ENCODE results near the gene ZNF492.
"Not testable (repeated sequence)": the region's sequence is repeated elsewhere in the genome, so short reads cannot be mapped to it uniquely, and the experiment has no call there.

DNA sequence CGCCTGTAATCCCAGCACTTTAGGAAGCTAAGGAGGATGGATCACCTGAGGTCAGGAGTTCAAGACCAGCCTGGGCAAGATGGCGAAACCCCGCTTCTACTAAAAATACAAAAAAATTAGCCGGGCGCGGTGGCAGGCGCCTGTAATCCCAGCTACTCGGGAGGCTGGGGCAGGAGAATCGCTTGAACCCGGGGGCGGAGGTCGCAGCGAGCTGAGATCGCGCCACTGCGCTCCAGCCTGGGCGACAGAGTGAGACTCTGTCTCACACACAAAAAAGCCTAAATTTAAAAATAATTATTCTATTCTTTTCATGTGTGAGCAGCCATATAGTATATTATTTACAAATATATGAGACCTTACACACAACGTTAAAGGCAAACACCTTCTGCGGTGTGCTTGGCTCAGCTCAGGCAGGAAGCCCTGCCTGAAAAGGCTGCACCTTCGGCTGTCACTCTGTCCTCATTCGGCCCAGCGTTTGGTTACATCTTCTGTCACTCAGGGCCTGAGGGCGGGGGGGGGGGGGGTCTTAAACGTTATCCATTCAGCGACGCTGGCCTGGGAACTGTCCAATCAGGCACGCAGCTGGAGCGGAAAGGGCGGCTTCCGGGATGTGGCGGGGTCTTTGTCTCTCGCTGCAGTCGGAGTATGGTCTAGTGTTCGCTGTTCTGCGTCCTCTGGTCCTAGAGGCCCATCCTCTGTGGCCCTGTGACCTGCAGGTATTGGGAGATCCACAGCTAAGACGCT, at the start of gene ZNF492:
- TF ChIP-seq, protein P1, sequence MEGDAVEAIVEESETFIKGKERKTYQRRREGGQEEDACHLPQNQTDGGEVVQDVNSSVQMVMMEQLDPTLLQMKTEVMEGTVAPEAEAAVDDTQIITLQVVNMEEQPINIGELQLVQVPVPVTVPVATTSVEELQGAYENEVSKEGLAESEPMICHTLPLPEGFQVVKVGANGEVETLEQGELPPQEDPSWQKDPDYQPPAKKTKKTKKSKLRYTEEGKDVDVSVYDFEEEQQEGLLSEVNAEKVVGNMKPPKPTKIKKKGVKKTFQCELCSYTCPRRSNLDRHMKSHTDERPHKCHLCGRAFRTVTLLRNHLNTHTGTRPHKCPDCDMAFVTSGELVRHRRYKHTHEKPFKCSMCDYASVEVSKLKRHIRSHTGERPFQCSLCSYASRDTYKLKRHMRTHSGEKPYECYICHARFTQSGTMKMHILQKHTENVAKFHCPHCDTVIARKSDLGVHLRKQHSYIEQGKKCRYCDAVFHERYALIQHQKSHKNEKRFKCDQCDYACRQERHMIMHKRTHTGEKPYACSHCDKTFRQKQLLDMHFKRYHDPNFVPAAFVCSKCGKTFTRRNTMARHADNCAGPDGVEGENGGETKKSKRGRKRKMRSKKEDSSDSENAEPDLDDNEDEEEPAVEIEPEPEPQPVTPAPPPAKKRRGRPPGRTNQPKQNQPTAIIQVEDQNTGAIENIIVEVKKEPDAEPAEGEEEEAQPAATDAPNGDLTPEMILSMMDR (IDR thresholded peaks at IDR 0.05), result not testable (repeated sequence)
- not testable (repeated sequence) for TF ChIP-seq EZH2, EZH2phosphoT487 (IDR thresholded peaks at IDR 0.05)
